Loucy (cell line): ENCODE results near the gene CIAPIN1.

Experiments
- EZH2phosphoT487 ChIP-seq: fragments of 200-600 bp; IDR thresholded peaks from 2 replicates; pipeline ENCODE4 v1.6.1; 2018; ENCODE audit warnings: antibody characterized with exemption, mild to moderate bottlenecking, moderate library complexity, borderline replicate concordance
- TF ChIP-seq, protein P1 (sequence below): fragments of 200-600 bp; sonication (generic); conservative IDR thresholded peaks from 2 replicates; pipeline ENCODE4 v1.5.1; 2014; ENCODE audit warnings: mild to moderate bottlenecking, antibody characterized with exemption, low read length

DNA sequence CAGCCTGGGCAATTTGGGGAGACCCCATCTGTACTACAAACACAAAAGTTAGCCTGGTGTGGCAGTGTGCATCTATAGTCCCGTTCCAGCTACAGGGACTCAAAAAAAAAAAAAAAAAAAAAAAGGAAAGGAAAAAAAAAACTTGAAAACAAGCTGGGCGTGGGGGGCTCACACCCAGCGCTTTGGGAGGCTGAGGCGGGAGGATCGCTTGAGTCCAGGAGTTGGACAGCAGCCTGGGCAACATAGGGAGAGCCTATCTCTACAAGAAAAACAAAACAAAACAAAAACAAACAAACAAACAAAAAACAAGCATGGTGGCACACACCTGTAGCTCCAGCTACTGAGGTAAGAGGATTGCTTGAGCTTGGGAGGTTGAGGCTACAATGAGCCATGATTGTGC is 55.5 kb downstream of the CIAPIN1 start:
- TF ChIP-seq, protein P1, sequence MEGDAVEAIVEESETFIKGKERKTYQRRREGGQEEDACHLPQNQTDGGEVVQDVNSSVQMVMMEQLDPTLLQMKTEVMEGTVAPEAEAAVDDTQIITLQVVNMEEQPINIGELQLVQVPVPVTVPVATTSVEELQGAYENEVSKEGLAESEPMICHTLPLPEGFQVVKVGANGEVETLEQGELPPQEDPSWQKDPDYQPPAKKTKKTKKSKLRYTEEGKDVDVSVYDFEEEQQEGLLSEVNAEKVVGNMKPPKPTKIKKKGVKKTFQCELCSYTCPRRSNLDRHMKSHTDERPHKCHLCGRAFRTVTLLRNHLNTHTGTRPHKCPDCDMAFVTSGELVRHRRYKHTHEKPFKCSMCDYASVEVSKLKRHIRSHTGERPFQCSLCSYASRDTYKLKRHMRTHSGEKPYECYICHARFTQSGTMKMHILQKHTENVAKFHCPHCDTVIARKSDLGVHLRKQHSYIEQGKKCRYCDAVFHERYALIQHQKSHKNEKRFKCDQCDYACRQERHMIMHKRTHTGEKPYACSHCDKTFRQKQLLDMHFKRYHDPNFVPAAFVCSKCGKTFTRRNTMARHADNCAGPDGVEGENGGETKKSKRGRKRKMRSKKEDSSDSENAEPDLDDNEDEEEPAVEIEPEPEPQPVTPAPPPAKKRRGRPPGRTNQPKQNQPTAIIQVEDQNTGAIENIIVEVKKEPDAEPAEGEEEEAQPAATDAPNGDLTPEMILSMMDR: no peak
- TF ChIP-seq EZH2phosphoT487: no peak
